ENCODE measurements around the gene DKK3. TPM values are rescaled to one million over a fixed set of nuclear protein-coding genes. Genes with fewer than 3 reads are reported as not detected.

Gene DKK3
- total RNA-seq, 3 donors from 2014 or later (not counting 1 experiment from before 2014, with no cell fraction given), result 0.16 to 0.70 TPM; not detected in 1

- H3K9me3 ChIP-seq (ENCODE audit: control insufficient read depth, insufficient read depth, low read length), result no peaks in the 10 kb centered on the region
- no peaks in the 10 kb centered on the region for H3K36me3 ChIP-seq (ENCODE audit: control insufficient read depth, insufficient read depth, low read length)
- H3K4me1 ChIP-seq (ENCODE audit: control insufficient read depth, insufficient read depth, low read length), result peaks cover 11% of the 10 kb centered on the region
- no peak overlapping the region for H3K4me3 ChIP-seq (ENCODE audit: low read length)
- Mint-ChIP-seq H3K27me3 (ENCODE audit: low read depth in 2 of 2) (peaks cover 13 to 29% of the 10 kb centered on the region in 2 donors), H3K9me3 (no peaks in the 10 kb centered on the region), H3K36me3 (no peaks in the 10 kb centered on the region), H3K27ac (no peak overlapping the region), H3K4me1 (peaks cover 0 to 4% of the 10 kb centered on the region in 2 donors), H3K4me3 (no peak overlapping the region)
- no peaks in the 10 kb centered on the region for H3K27me3 ChIP-seq (ENCODE audit: control insufficient read depth, insufficient read depth, low read length)
- H3K27ac ChIP-seq (ENCODE audit: low read length), result no peak overlapping the region
- no peak for ATAC-seq
- no peak for DNase-seq
- TF ChIP-seq CTCF (IDR thresholded peaks at IDR 0.05), result no peak
- intact Hi-C loops (cut with micrococcal nuclease), result no loop called here
- 80% methylated on average over 3 of the region's 6 CpGs for WGBS (ENCODE audit: insufficient coverage)
Observed at GRCh38 chr11:11992257-11993212, 15.9 kb downstream of the DKK3 start.

GRCh38 chr11:11989774-11990744, 18.4 kb downstream of the DKK3 start:
- Mint-ChIP-seq H3K36me3 (no peaks in the 10 kb centered on the region), H3K9me3 (no peaks in the 10 kb centered on the region), H3K4me1 (peaks cover 0 to 7% of the 10 kb centered on the region in 2 donors), H3K4me3 (no peak overlapping the region), H3K27me3 (ENCODE audit: low read depth in 2 of 2) (peaks cover 13 to 29% of the 10 kb centered on the region in 2 donors), H3K27ac (no peak overlapping the region)
- H3K4me1 ChIP-seq (ENCODE audit: control insufficient read depth, insufficient read depth, low read length), result peaks cover 3% of the 10 kb centered on the region
- H3K27me3 ChIP-seq (ENCODE audit: control insufficient read depth, insufficient read depth, low read length), result no peaks in the 10 kb centered on the region
- no peak overlapping the region for H3K4me3 ChIP-seq (ENCODE audit: low read length)
- intact Hi-C loops (cut with micrococcal nuclease), result no loop called here
- TF ChIP-seq CTCF (IDR thresholded peaks at IDR 0.05), result no peak
- H3K27ac ChIP-seq (ENCODE audit: low read length), result no peak overlapping the region
- DNase-seq (no peak), ATAC-seq (no peak)
- 89% methylated on average over 8 of the region's 8 CpGs for WGBS (ENCODE audit: insufficient coverage)
- no peaks in the 10 kb centered on the region for H3K36me3 ChIP-seq (ENCODE audit: control insufficient read depth, insufficient read depth, low read length)
- H3K9me3 ChIP-seq (ENCODE audit: control insufficient read depth, insufficient read depth, low read length), result no peaks in the 10 kb centered on the region

- H3K9me3 ChIP-seq (ENCODE audit: control insufficient read depth, insufficient read depth, low read length), result no peaks in the 10 kb centered on the region
- no peak overlapping the region for H3K4me3 ChIP-seq (ENCODE audit: low read length)
- H3K36me3 Mint-ChIP-seq, result no peaks in the 10 kb centered on the region
- DNase-seq (no peak), ATAC-seq (no peak)
- no peaks in the 10 kb centered on the region for H3K27me3 ChIP-seq (ENCODE audit: control insufficient read depth, insufficient read depth, low read length)
- 98% methylated on average over 5 of the region's 5 CpGs for WGBS (ENCODE audit: insufficient coverage)
- no peaks in the 10 kb centered on the region for H3K4me1 ChIP-seq (ENCODE audit: control insufficient read depth, insufficient read depth, low read length)
- intact Hi-C loops (cut with micrococcal nuclease), result no loop called here
- no peak overlapping the region for H3K27ac Mint-ChIP-seq
- H3K27ac ChIP-seq (ENCODE audit: low read length), result no peak overlapping the region
- H3K4me3 Mint-ChIP-seq, result no peak overlapping the region
- no peaks in the 10 kb centered on the region for H3K9me3 Mint-ChIP-seq
- peaks cover 0 to 7% of the 10 kb centered on the region in 2 donors for H3K4me1 Mint-ChIP-seq
- peaks cover 3 to 20% of the 10 kb centered on the region in 2 donors for H3K27me3 Mint-ChIP-seq (ENCODE audit: low read depth in 2 of 2)
- H3K36me3 ChIP-seq (ENCODE audit: control insufficient read depth, insufficient read depth, low read length), result no peaks in the 10 kb centered on the region
- TF ChIP-seq CTCF (IDR thresholded peaks at IDR 0.05), result no peak
Observed at GRCh38 chr11:11988681-11989261, 19.7 kb downstream of the DKK3 start.
